Body of pancreas (tissue), 4 donors: ENCODE measurements around the gene KRT73. TPM values are rescaled to one million over a fixed set of nuclear protein-coding genes. Genes with fewer than 3 reads are reported as not detected.

Source experiments
- ATAC-seq: fragments of 150-250 bp; one replicate; pipeline ENCODE4 v1.9.1; 2016
- DNase-seq, 4 donors: peaks; one replicate each; pipeline ENCODE4 v3.0.0-alpha.2; 2019
- H3K27ac ChIP-seq, 4 donors: fragments of 200-600 bp; sonication (generic); 1 replicate in 3 of 4; 2 replicates in 1 of 4; pipeline versions ENCODE4 v1.5.1 to v1.6.1; 2016 to 2019; ENCODE audit warnings: mild to moderate bottlenecking in 1 of 4, mixed read lengths in 1 of 4, moderate library complexity in 1 of 4
- H3K27me3 ChIP-seq, 2 donors: fragments of 200-600 bp; sonication (generic); one replicate each; pipeline ENCODE4 v1.6.0; 2016; ENCODE audit warnings: mild to moderate bottlenecking in 1 of 2
- H3K36me3 ChIP-seq, 2 donors: fragments of 200-600 bp; sonication (generic); replicated peaks in 1 of 2; 2 replicates each; pipeline ENCODE4 v1.5.1; 2016; ENCODE audit warnings: low read depth in 2 of 2; ENCODE audit not compliant: insufficient read depth in 1 of 2
- H3K4me1 ChIP-seq: fragments of 200-600 bp; sonication (generic); one replicate; pipeline ENCODE4 v1.6.0; 2016
- H3K4me3 ChIP-seq, 2 donors: fragments of 200-600 bp; sonication (generic); 1 replicate in 1 of 2; 2 replicates in 1 of 2; pipeline ENCODE4 v1.5.1; 2016 to 2019
- H3K9me3 ChIP-seq, 3 donors: fragments of 200-600 bp; sonication (generic); 1 replicate in 2 of 3; 2 replicates in 1 of 3; pipeline ENCODE4 v1.5.1; 2016
- CTCF ChIP-seq, 7 experiments: fragments of 450-650 bp in 4 of 7; fragments of 200-600 bp in 3 of 7; sonication (generic) in 3 of 7; IDR thresholded peaks; one replicate each; pipeline ENCODE4 v1.5.1; 2016 to 2019; ENCODE audit warnings: antibody characterized with exemption in 7 of 7
- POLR2A ChIP-seq, 3 donors: fragments of 450-650 bp; IDR thresholded peaks; one replicate each; pipeline ENCODE4 v1.6.1; 2016; ENCODE audit warnings: antibody characterized with exemption in 3 of 3, mild to moderate bottlenecking in 2 of 3
- WGBS, 2 donors: methylation state at CpG; one replicate each; pipeline ENCODE4 v1.1.5; 2017; 5-methylcytosine and 5-hydroxymethylcytosine counted together
- intact Hi-C: fragments of 100-400 bp; cut with DNase I; formaldehyde crosslinking; loops from one replicate; pipeline ENCODE4 v1.15.1; 2023
- total RNA-seq, 2 donors: library from RNA; depleted of rRNA; stranded (reverse); fragments of >200 nt; gene quantifications; one replicate each; pipeline ENCODE4 v1.1.0, GENCODE V29; 2016

KRT73 gene
- total RNA-seq, 2 donors from 2014 or later, result 1.3 TPM; not detected in 1

- Histone ChIP-seq H3K27me3 (no peaks in the 10 kb centered on the region), H3K9me3 (no peaks in the 10 kb centered on the region), H3K4me1 (no peaks in the 10 kb centered on the region), H3K36me3 (no peaks in the 10 kb centered on the region), H3K27ac (no peak overlapping the region), H3K4me3 (no peak overlapping the region)
- no peak for TF ChIP-seq CTCF (IDR thresholded peaks at IDR 0.05)
- TF ChIP-seq POLR2A (IDR thresholded peaks at IDR 0.05), result no peak
- ATAC-seq, result no peak
- intact Hi-C loops, result no loop called here
- WGBS, 2 donors, result 64 to 67% methylated on average over 7 of the region's 7 CpGs
- no peak for DNase-seq
Measured at GRCh38 chr12:52630008-52630500, 11.7 kb upstream of the KRT73 start.

DNA sequence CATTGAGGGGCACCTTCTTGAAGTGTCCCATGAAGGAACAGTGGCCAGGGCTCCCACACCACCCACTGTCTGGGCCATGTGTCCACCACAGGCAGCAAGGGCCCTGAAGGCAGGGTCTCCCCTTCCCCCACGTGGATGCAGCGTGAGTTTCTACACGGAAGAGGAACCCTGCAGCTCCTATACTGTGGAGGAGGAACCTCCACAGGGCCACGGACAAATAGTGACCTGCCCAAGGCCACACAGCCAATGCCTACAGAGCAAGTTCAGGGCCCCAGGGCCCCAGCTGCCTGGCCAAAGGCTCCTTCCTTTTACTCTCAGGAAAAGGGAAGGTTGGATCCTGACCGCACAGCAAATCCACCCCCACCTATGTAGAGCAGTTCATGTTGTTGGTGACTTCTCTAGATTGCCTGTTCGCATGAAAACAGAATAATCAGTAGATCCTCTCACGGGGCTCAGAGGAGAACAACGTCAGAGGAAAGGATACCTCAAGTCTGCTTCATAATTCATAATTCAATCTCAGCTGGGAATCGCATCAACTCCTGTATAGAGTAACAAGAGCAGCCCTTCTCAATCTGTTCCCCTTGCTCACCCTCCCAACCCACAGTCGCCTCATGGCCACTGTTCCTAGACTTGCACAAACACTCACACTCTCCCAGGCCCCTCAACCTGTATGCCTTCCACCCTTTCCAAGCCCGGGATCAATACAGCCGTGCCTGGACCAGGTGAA lies 11.1 kb upstream of the KRT73 start:
- Histone ChIP-seq H3K36me3 (no peaks in the 10 kb centered on the region), H3K27ac (no peak overlapping the region), H3K4me3 (no peak overlapping the region), H3K27me3 (no peaks in the 10 kb centered on the region), H3K9me3 (no peaks in the 10 kb centered on the region), H3K4me1 (no peaks in the 10 kb centered on the region)
- WGBS, 2 donors, result 73 to 79% methylated on average over 8 to 12 of the region's 12 CpGs
- ATAC-seq (no peak), DNase-seq (no peak)
- TF ChIP-seq CTCF (IDR thresholded peaks at IDR 0.05) (no peak), POLR2A (IDR thresholded peaks at IDR 0.05) (no peak)
- intact Hi-C loops, result no loop called here

- Histone ChIP-seq H3K27ac (no peak overlapping the region), H3K4me1 (no peaks in the 10 kb centered on the region), H3K27me3 (no peaks in the 10 kb centered on the region), H3K36me3 (no peaks in the 10 kb centered on the region), H3K9me3 (no peaks in the 10 kb centered on the region), H3K4me3 (no peak overlapping the region)
- intact Hi-C loops, result no loop called here
- ATAC-seq (no peak), DNase-seq (no peak)
- TF ChIP-seq POLR2A (IDR thresholded peaks at IDR 0.05), result no peak
- no peak for TF ChIP-seq CTCF (IDR thresholded peaks at IDR 0.05)
- WGBS, 2 donors, result 79 to 94% methylated on average over 1 to 2 of the region's 2 CpGs
Measured at GRCh38 chr12:52628841-52629240, 10.5 kb upstream of the KRT73 start.

DNA sequence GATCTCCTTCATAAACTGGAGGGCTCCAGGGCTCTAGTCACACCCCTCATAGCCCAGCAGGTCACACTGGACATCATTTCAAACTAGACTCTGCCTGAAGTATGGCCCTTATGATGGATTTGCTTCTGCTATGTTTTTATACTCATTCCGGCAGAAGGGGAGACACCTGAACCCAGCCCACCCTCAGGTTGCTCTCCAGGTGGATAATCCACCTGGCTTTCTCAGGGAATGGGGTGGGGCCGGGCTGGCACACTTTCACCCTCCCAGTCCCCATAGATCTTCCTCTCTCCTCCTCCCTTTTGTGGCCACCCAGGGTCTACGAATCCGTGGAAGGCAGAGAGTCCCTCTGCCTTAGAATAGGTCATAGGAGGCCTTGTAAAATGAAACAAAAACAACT lies 9.8 kb upstream of the KRT73 start:
- ATAC-seq (no peak), DNase-seq (no peak)
- Histone ChIP-seq H3K9me3 (no peaks in the 10 kb centered on the region), H3K4me1 (no peaks in the 10 kb centered on the region), H3K27me3 (no peaks in the 10 kb centered on the region), H3K36me3 (no peaks in the 10 kb centered on the region), H3K27ac (no peak overlapping the region), H3K4me3 (no peak overlapping the region)
- intact Hi-C loops, result no loop called here
- TF ChIP-seq POLR2A (IDR thresholded peaks at IDR 0.05) (no peak), CTCF (IDR thresholded peaks at IDR 0.05) (no peak)
- 59 to 79% methylated on average over 4 of the region's 4 CpGs for WGBS, 2 donors
